ENCODE measurements around the gene EPHB6.
A peak's percentile ranks its signal among the peaks of the same experiment; 100 is the strongest.

The EPHB6 gene

DNA sequence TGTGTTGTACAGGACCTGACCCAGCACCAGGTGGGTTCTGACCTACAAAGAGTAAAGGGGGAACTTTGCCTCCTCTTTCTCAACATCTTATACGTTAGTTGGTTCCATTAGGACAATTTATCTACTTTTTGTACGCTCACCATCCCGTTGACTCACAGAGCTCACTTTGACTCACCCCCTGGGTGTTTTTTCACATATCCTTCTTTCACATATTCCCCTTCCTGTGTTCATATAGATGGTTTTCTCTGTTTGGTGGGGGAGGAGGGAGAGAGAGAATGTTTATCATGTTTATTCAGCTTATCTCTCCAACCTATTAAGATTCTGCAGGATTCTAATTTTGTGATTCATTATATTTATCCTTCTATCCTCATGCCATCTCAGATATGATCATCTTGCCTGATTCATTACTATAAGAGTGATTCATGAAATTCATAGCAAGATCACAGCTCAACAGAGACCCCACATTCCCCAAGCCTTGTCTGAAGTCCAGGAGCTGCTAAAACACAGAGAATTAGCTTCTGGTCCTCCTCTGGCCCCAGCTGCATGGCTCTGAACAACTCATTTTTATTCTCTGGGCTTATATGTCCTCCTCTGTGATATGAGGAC, 46.9 kb upstream of the EPHB6 start:
- TF ChIP-seq, protein P1, sequence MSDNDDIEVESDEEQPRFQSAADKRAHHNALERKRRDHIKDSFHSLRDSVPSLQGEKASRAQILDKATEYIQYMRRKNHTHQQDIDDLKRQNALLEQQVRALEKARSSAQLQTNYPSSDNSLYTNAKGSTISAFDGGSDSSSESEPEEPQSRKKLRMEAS (IDR thresholded peaks at IDR 0.05), result no peak
- no peak for TF ChIP-seq TEAD4 (IDR thresholded peaks at IDR 0.05)
- TF ChIP-seq TAF1 (IDR thresholded peaks at IDR 0.05; ENCODE audit: low read depth), result no peak
- TF ChIP-seq NFIC (IDR thresholded peaks at IDR 0.05), result no peak
- no peak for TF ChIP-seq YY1 (IDR thresholded peaks at IDR 0.05; ENCODE audit: low read depth)
- TF ChIP-seq FOXM1 (IDR thresholded peaks at IDR 0.05; ENCODE audit: borderline replicate concordance, low read depth), result no peak

DNA sequence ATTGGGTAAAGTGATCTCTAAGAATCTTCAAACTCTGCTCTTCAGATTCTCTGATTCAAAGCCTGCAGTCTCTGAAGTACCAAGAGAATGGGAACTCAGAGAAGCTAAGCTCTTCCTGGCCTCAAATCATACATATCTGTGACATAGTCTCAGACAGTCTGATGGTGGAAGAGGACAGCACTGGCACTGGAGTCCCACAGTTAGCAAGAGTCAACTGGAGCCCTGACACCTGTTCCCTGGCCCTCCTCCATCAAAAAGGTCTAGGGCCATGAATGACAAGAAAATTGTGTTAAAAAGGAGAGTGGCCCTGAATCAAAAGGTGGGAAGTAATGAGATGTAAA, 46.4 kb upstream of the EPHB6 start:
- TF ChIP-seq TCF12 (IDR thresholded peaks at IDR 0.05; ENCODE audit: low read depth), result no peak
- no peak for TF ChIP-seq CREB1 (IDR thresholded peaks at IDR 0.05; ENCODE audit: low read depth)
- TF ChIP-seq CEBPB (IDR thresholded peaks at IDR 0.05), result no peak

DNA sequence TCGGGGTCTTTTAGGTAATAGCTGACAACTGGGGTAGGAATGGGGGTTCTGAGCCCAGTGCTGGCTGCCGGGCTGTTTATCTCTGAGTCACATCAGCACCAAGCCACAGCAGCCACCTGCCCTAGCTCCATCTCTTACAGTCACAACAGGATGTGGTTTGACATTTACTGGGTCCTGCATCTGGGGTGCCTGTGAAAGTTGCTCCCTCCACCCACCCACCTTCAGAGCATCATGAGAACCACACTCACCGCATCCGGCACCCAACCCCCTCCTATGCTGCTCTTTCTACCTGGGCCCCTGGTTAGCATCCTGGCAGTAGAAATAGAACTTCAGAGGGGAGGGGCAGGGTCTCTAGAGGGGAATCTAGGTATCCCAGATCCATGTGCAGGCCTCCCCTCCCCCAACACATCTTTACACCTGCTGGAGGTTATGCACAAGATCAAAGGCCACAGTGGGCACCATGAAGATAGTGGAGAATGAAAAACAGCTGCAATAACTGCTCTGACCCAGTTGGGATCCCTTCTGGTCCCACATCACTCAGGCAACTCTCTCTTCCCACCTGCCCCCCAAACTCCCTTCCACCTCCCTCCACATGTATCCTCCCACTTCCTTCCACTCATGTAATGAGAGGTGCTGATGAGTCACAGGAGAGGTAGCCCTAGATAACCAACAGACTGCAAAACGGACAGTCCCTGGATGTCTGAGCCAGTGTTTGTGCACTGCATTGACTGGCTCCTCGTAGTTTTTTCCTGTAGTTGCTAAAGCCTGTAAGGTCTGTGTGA, 45.9 kb upstream of the EPHB6 start:
- TF ChIP-seq YY1 (IDR thresholded peaks at IDR 0.05; ENCODE audit: low read depth) (no peak), ZBTB7A (IDR thresholded peaks at IDR 0.05; ENCODE audit: low read depth) (no peak), EP300 (IDR thresholded peaks at IDR 0.05; ENCODE audit: borderline replicate concordance) (no peak), RAD21 (IDR thresholded peaks at IDR 0.05; ENCODE audit: low read depth) (no peak), TAF1 (IDR thresholded peaks at IDR 0.05; ENCODE audit: low read depth) (no peak), TEAD4 (IDR thresholded peaks at IDR 0.05) (no peak), EGR1 (IDR thresholded peaks at IDR 0.05) (no peak), TCF12 (IDR thresholded peaks at IDR 0.05; ENCODE audit: low read depth) (no peak), CREB1 (IDR thresholded peaks at IDR 0.05; ENCODE audit: low read depth) (no peak), NFIC (IDR thresholded peaks at IDR 0.05) (no peak), CEBPB (IDR thresholded peaks at IDR 0.05) (no peak), FOXM1 (IDR thresholded peaks at IDR 0.05; ENCODE audit: borderline replicate concordance, low read depth) (no peak)
- TF ChIP-seq, protein P2, sequence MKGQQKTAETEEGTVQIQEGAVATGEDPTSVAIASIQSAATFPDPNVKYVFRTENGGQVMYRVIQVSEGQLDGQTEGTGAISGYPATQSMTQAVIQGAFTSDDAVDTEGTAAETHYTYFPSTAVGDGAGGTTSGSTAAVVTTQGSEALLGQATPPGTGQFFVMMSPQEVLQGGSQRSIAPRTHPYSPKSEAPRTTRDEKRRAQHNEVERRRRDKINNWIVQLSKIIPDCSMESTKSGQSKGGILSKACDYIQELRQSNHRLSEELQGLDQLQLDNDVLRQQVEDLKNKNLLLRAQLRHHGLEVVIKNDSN (IDR thresholded peaks at IDR 0.05), result no peak
- TF ChIP-seq, protein P1 (IDR thresholded peaks at IDR 0.05), result no peak
- TF ChIP-seq, protein P3, sequence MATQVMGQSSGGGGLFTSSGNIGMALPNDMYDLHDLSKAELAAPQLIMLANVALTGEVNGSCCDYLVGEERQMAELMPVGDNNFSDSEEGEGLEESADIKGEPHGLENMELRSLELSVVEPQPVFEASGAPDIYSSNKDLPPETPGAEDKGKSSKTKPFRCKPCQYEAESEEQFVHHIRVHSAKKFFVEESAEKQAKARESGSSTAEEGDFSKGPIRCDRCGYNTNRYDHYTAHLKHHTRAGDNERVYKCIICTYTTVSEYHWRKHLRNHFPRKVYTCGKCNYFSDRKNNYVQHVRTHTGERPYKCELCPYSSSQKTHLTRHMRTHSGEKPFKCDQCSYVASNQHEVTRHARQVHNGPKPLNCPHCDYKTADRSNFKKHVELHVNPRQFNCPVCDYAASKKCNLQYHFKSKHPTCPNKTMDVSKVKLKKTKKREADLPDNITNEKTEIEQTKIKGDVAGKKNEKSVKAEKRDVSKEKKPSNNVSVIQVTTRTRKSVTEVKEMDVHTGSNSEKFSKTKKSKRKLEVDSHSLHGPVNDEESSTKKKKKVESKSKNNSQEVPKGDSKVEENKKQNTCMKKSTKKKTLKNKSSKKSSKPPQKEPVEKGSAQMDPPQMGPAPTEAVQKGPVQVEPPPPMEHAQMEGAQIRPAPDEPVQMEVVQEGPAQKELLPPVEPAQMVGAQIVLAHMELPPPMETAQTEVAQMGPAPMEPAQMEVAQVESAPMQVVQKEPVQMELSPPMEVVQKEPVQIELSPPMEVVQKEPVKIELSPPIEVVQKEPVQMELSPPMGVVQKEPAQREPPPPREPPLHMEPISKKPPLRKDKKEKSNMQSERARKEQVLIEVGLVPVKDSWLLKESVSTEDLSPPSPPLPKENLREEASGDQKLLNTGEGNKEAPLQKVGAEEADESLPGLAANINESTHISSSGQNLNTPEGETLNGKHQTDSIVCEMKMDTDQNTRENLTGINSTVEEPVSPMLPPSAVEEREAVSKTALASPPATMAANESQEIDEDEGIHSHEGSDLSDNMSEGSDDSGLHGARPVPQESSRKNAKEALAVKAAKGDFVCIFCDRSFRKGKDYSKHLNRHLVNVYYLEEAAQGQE (IDR thresholded peaks at IDR 0.05; ENCODE audit: low read depth), result no peak

DNA sequence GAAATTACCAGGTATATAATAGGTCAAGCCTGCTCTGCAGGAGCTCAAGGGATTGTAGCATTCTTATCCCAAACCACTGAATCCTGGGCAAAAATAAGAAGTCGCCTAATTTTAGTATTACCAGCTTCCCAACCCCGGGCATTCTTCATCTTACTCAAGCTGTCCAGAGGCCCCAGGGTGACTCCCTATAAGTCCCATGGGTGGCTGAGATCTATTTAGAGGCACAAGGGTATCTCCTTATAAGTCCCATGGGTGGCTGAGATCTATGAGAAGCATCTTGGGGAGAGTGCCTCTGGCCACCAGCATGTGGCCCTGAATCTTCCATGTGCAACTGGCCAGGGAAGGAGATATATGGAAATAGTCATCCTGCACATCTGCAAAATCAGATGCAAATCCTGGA, 45.2 kb upstream of the EPHB6 start:
- TF ChIP-seq, protein P1 (IDR thresholded peaks at IDR 0.05), result no peak
- TF ChIP-seq NFIC (IDR thresholded peaks at IDR 0.05), result no peak
- no peak for TF ChIP-seq TAF1 (IDR thresholded peaks at IDR 0.05; ENCODE audit: low read depth)
- no peak for TF ChIP-seq TCF12 (IDR thresholded peaks at IDR 0.05; ENCODE audit: low read depth)
- no peak for TF ChIP-seq ZBTB7A (IDR thresholded peaks at IDR 0.05; ENCODE audit: low read depth)
- TF ChIP-seq, protein P2 (IDR thresholded peaks at IDR 0.05), result no peak
- no peak for TF ChIP-seq TEAD4 (IDR thresholded peaks at IDR 0.05)
- no peak for TF ChIP-seq EGR1 (IDR thresholded peaks at IDR 0.05)
- no peak for TF ChIP-seq CREB1 (IDR thresholded peaks at IDR 0.05; ENCODE audit: low read depth)
- TF ChIP-seq, protein P3 (IDR thresholded peaks at IDR 0.05; ENCODE audit: low read depth), result no peak
- TF ChIP-seq CEBPB (IDR thresholded peaks at IDR 0.05), result no peak
- TF ChIP-seq RAD21 (IDR thresholded peaks at IDR 0.05; ENCODE audit: low read depth), result no peak

DNA sequence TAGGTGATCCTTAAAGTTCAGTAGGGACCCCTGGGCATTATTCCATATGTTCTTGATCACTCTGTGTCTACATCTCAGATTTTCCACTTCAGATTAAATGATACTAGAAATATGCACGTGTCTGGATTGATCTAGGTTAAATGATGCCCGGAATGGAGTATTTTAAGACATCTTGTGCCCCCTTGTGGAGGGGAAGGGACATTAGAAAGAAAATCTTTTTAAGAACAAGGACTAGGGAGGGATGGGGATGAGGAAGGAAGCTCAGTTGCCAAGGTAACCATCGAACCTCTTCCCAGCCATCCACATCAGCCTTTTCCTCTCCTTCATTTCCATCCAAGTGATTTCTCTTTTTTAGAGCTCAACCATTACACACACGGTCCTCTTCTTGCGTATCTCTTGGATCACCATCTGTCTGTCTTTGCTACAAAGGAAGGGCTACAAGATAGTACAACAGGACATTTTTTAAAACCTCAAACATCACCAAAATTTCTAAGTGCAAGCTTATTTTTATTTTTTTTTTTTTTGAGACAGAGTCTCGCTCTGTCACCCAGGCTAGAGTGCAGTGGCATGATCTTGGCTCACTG, 43.6 kb upstream of the EPHB6 start:
- TF ChIP-seq RAD21 (IDR thresholded peaks at IDR 0.05; ENCODE audit: low read depth) (peak; percentile 72), EGR1 (IDR thresholded peaks at IDR 0.05) (no peak), EP300 (IDR thresholded peaks at IDR 0.05; ENCODE audit: borderline replicate concordance) (no peak)
